GM19463 (cell line): ENCODE results near the gene HTRA3.
A peak's percentile ranks its signal among the peaks of the same experiment; 100 is the strongest.

Experiments
- ATAC-seq: cut with Tn5 transposase; IDR thresholded peaks from one replicate; pipeline ENCODE4 v1.9.1; 2021; ENCODE audit warnings: mild to moderate bottlenecking, moderate library complexity; ENCODE audit not compliant: unreplicated experiment

The HTRA3 gene

GRCh38 chr4:8269535-8270417, at the start of gene HTRA3:
HTRA3 (plus strand) TSS chr4:8269754; CDS start chr4:8269969, 215 bp downstream.
- ATAC-seq, result no peak

- no peak for ATAC-seq
Measured at GRCh38 chr4:8220661-8221450, 48.7 kb upstream of the HTRA3 start.

GRCh38 chr4:8221476-8221875, 48.1 kb upstream of the HTRA3 start:
- ATAC-seq, result no peak

GRCh38 chr4:8221985-8222384, 47.6 kb upstream of the HTRA3 start:
- no peak for ATAC-seq

- no peak for ATAC-seq
Measured at GRCh38 chr4:8222609-8223388, 46.8 kb upstream of the HTRA3 start.

- ATAC-seq, result no peak
Measured at GRCh38 chr4:8224267-8224974, 45.1 kb upstream of the HTRA3 start.

GRCh38 chr4:8224975-8225625, 44.5 kb upstream of the HTRA3 start:
- ATAC-seq, result no peak

- ATAC-seq, result no peak
Measured at GRCh38 chr4:8225706-8226443, 43.7 kb upstream of the HTRA3 start.

GRCh38 chr4:8227201-8227770, 42.3 kb upstream of the HTRA3 start:
- ATAC-seq, result no peak

- ATAC-seq, result no peak
Measured at GRCh38 chr4:8227771-8228318, 41.7 kb upstream of the HTRA3 start.

GRCh38 chr4:8228319-8229250, 41.0 kb upstream of the HTRA3 start:
- peak; percentile 80 for ATAC-seq

- ATAC-seq, result no peak
Measured at GRCh38 chr4:8229331-8229975, 40.1 kb upstream of the HTRA3 start.

GRCh38 chr4:8230033-8230432, 39.5 kb upstream of the HTRA3 start:
- no peak for ATAC-seq

- ATAC-seq, result no peak
Measured at GRCh38 chr4:8230891-8231290, 38.7 kb upstream of the HTRA3 start.

GRCh38 chr4:8231551-8232049, 38.0 kb upstream of the HTRA3 start:
- no peak for ATAC-seq

- ATAC-seq, result no peak
Measured at GRCh38 chr4:8232748-8233147, 36.8 kb upstream of the HTRA3 start.
